Sigmoid colon (tissue), 4 donors: ENCODE measurements around the gene YAP1.

ENCODE experiments used
- CTCF ChIP-seq, 4 experiments: fragments of 450-650 bp in 3 of 4; fragments of 200-600 bp in 1 of 4; IDR thresholded peaks; one replicate each; pipeline ENCODE4 v1.5.1; 2016 to 2019; ENCODE audit warnings: antibody characterized with exemption in 4 of 4, mild to moderate bottlenecking in 3 of 4, moderate library complexity in 2 of 4
- POLR2A ChIP-seq, 2 donors: fragments of 450-650 bp; IDR thresholded peaks; one replicate each; pipeline ENCODE4 v1.6.1; 2016; ENCODE audit warnings: antibody characterized with exemption in 2 of 2, mild to moderate bottlenecking in 2 of 2, moderate library complexity in 2 of 2
- POLR2AphosphoS5 ChIP-seq, 4 donors: sonication (generic); formaldehyde crosslinking; IDR thresholded peaks; one replicate each; pipeline ENCODE4 v1.6.1; 2017; ENCODE audit warnings: antibody characterized with exemption in 4 of 4

DNA sequence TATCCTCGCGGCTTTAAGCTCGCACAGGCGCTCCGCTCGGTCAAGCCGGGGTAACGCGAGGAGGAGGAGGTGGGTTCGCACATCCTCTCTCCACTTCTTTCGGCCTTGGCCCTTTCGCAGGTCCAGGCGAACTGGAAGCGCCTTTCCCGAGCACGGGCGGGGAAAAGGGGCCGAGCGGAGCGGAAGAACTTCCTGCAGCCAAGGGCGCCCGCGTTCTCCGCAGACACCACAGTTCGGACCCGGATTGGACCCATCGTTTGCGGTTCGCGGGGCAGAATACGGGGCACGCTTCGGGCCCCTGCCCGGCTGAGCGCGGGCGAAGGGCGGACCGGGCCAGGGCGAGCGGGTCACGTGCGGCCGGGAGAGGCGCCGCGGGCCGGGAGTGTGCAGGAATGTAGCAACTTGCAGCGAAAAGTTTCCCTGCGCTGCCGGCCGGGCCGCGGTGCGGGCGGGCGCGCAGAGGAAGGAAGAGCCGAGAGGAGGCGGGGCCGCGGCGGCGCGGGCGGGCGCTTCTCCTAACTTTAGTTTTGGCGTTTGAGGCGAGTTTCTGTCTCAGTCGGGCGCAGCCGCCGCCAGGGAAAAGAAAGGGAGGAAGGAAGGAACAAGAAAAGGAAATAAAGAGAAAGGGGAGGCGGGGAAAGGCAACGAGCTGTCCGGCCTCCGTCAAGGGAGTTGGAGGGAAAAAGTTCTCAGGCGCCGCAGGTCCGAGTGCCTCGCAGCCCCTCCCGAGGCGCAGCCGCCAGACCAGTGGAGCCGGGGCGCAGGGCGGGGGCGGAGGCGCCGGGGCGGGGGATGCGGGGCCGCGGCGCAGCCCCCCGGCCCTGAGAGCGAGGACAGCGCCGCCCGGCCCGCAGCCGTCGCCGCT lies at the start of gene YAP1:
- peak; percentile 28 to 51 for TF ChIP-seq POLR2A (IDR thresholded peaks at IDR 0.05)
- TF ChIP-seq POLR2AphosphoS5 (IDR thresholded peaks at IDR 0.05) = peak; percentile 59 to 70 (median 64)
- TF ChIP-seq CTCF (IDR thresholded peaks at IDR 0.05) = no peak
